Neural cell (in vitro differentiated cells): Measurements from ENCODE around the gene MAGI1.

Experiments used
- EZH2 ChIP-seq: fragments of 200-600, 300-800 bp; shearing (Covaris generic), sonication (generic); IDR thresholded peaks from 2 replicates; pipeline ENCODE4 v1.6.1; 2014; ENCODE audit warnings: antibody characterized with exemption, low read length, borderline replicate concordance, mild to moderate bottlenecking; ENCODE audit not compliant: insufficient read depth, poor library complexity, severe bottlenecking
- POLR2AphosphoS5 ChIP-seq: IDR thresholded peaks from 2 replicates; pipeline ENCODE4 v1.6.1; 2012
- RAD21 ChIP-seq: fragments of 450-650 bp; conservative IDR thresholded peaks from 2 replicates; pipeline ENCODE4 v1.6.1; 2014; ENCODE audit warnings: antibody characterized with exemption, mild to moderate bottlenecking, moderate library complexity
- TF ChIP-seq, protein P1 (sequence below): fragments of 450-650 bp; IDR thresholded peaks from 2 replicates; pipeline ENCODE4 v1.5.1; 2014; ENCODE audit warnings: antibody characterized with exemption, mild to moderate bottlenecking, moderate library complexity; ENCODE audit not compliant: poor library complexity, severe bottlenecking
- TF ChIP-seq, protein P2 (sequence below): IDR thresholded peaks from 2 replicates; pipeline ENCODE4 v1.6.1; 2012; ENCODE audit warnings: borderline replicate concordance

DNA sequence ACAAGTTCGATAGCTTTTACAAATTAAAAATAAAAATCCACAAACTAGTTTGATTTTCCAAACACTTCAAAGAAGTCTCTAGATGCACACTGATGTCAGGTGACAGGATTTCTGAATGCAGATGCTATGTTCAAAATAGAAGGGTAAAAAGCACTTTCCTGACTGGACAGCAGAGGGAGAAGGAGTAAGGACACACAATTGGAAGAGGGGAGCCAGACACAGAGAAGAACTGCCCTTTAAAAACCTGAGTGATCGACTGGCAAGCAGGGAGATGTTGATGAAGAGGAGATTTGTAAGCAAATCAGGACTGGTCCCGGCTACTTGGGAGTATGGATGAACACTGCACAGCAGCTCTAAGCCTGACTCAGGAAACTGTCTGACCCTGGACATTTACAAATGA is 612.8 kb downstream of the MAGI1 start:
- TF ChIP-seq, protein P1, sequence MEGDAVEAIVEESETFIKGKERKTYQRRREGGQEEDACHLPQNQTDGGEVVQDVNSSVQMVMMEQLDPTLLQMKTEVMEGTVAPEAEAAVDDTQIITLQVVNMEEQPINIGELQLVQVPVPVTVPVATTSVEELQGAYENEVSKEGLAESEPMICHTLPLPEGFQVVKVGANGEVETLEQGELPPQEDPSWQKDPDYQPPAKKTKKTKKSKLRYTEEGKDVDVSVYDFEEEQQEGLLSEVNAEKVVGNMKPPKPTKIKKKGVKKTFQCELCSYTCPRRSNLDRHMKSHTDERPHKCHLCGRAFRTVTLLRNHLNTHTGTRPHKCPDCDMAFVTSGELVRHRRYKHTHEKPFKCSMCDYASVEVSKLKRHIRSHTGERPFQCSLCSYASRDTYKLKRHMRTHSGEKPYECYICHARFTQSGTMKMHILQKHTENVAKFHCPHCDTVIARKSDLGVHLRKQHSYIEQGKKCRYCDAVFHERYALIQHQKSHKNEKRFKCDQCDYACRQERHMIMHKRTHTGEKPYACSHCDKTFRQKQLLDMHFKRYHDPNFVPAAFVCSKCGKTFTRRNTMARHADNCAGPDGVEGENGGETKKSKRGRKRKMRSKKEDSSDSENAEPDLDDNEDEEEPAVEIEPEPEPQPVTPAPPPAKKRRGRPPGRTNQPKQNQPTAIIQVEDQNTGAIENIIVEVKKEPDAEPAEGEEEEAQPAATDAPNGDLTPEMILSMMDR = peak; percentile 31
- peak; percentile 14 for TF ChIP-seq RAD21
- TF ChIP-seq EZH2 = no peak
- TF ChIP-seq POLR2AphosphoS5 = no peak
- TF ChIP-seq, protein P2, sequence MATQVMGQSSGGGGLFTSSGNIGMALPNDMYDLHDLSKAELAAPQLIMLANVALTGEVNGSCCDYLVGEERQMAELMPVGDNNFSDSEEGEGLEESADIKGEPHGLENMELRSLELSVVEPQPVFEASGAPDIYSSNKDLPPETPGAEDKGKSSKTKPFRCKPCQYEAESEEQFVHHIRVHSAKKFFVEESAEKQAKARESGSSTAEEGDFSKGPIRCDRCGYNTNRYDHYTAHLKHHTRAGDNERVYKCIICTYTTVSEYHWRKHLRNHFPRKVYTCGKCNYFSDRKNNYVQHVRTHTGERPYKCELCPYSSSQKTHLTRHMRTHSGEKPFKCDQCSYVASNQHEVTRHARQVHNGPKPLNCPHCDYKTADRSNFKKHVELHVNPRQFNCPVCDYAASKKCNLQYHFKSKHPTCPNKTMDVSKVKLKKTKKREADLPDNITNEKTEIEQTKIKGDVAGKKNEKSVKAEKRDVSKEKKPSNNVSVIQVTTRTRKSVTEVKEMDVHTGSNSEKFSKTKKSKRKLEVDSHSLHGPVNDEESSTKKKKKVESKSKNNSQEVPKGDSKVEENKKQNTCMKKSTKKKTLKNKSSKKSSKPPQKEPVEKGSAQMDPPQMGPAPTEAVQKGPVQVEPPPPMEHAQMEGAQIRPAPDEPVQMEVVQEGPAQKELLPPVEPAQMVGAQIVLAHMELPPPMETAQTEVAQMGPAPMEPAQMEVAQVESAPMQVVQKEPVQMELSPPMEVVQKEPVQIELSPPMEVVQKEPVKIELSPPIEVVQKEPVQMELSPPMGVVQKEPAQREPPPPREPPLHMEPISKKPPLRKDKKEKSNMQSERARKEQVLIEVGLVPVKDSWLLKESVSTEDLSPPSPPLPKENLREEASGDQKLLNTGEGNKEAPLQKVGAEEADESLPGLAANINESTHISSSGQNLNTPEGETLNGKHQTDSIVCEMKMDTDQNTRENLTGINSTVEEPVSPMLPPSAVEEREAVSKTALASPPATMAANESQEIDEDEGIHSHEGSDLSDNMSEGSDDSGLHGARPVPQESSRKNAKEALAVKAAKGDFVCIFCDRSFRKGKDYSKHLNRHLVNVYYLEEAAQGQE = no peak
